Measurements from ENCODE around the gene CCR9.

Gene CCR9

GRCh38 chr3:45931496-45931895 is 45.2 kb downstream of the CCR9 start:
- H3K4me3 ChIP-seq (ENCODE audit: low read depth, low read length) = no peak overlapping the region
- no peak for DNase-seq (ENCODE audit: low read depth)
- in situ Hi-C loops (cut with HindIII; ENCODE audit: low sequenced_read_pairs) = loop anchor here (25.0 kb wide), 1 partner anchor 156 kb away; no protein-coding TSS in a partner anchor
- TF ChIP-seq, protein P1, sequence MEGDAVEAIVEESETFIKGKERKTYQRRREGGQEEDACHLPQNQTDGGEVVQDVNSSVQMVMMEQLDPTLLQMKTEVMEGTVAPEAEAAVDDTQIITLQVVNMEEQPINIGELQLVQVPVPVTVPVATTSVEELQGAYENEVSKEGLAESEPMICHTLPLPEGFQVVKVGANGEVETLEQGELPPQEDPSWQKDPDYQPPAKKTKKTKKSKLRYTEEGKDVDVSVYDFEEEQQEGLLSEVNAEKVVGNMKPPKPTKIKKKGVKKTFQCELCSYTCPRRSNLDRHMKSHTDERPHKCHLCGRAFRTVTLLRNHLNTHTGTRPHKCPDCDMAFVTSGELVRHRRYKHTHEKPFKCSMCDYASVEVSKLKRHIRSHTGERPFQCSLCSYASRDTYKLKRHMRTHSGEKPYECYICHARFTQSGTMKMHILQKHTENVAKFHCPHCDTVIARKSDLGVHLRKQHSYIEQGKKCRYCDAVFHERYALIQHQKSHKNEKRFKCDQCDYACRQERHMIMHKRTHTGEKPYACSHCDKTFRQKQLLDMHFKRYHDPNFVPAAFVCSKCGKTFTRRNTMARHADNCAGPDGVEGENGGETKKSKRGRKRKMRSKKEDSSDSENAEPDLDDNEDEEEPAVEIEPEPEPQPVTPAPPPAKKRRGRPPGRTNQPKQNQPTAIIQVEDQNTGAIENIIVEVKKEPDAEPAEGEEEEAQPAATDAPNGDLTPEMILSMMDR (IDR thresholded peaks at IDR 0.05; ENCODE audit: low read depth, low read length, missing control alignments) = no peak

DNA sequence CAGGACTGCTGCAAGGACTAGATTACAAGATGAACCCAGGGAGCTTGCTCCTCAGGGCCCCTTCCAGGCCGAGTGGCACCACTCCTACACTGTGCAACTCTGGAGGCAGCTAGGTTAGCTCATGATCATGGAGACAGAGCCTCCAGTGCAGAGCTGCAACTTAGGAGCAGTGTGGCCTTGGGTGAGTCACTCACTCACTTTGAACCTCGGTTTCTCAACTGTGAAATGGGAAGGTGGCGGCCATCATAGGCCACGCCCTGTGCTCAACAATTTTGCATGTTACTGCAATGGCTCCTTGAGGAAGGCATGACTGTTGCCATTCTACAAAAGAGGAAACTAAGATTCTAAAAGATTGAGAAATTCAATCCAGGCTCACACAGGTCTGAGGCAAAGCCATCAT is 45.8 kb downstream of the CCR9 start:
- no peak for DNase-seq (ENCODE audit: low read depth)
- TF ChIP-seq, protein P1 (IDR thresholded peaks at IDR 0.05; ENCODE audit: low read depth, low read length, missing control alignments) = no peak
- in situ Hi-C loops (cut with HindIII; ENCODE audit: low sequenced_read_pairs) = loop anchor here (25.0 kb wide), 1 partner anchor 155 kb away; no protein-coding TSS in a partner anchor
- H3K4me3 ChIP-seq (ENCODE audit: low read depth, low read length) = no peak overlapping the region

GRCh38 chr3:45933591-45933990 is 47.2 kb downstream of the CCR9 start:
- DNase-seq (ENCODE audit: low read depth) = no peak
- TF ChIP-seq, protein P1 (IDR thresholded peaks at IDR 0.05; ENCODE audit: low read depth, low read length, missing control alignments) = no peak
- H3K4me3 ChIP-seq (ENCODE audit: low read depth, low read length) = no peak overlapping the region
- in situ Hi-C loops (cut with HindIII; ENCODE audit: low sequenced_read_pairs) = loop anchor here (25.0 kb wide), 1 partner anchor 154 kb away; no protein-coding TSS in a partner anchor

GRCh38 chr3:45936261-45936660 is 49.9 kb downstream of the CCR9 start:
- TF ChIP-seq, protein P1 (IDR thresholded peaks at IDR 0.05; ENCODE audit: low read depth, low read length, missing control alignments) = no peak
- DNase-seq (ENCODE audit: low read depth) = no peak
- in situ Hi-C loops (cut with HindIII; ENCODE audit: low sequenced_read_pairs) = loop anchor here (25.0 kb wide), 1 partner anchor 151 kb away; no protein-coding TSS in a partner anchor
- H3K4me3 ChIP-seq (ENCODE audit: low read depth, low read length) = no peak overlapping the region

GRCh38 chr3:45937206-45938042 is 51.1 kb downstream of the CCR9 start:
- TF ChIP-seq, protein P1 (IDR thresholded peaks at IDR 0.05; ENCODE audit: low read depth, low read length, missing control alignments) = no peak
- H3K4me3 ChIP-seq (ENCODE audit: low read depth, low read length) = no peak overlapping the region
- in situ Hi-C loops (cut with HindIII; ENCODE audit: low sequenced_read_pairs) = loop anchor here (25.0 kb wide), 1 partner anchor 150 kb away; no protein-coding TSS in a partner anchor
- DNase-seq (ENCODE audit: low read depth) = no peak

DNA sequence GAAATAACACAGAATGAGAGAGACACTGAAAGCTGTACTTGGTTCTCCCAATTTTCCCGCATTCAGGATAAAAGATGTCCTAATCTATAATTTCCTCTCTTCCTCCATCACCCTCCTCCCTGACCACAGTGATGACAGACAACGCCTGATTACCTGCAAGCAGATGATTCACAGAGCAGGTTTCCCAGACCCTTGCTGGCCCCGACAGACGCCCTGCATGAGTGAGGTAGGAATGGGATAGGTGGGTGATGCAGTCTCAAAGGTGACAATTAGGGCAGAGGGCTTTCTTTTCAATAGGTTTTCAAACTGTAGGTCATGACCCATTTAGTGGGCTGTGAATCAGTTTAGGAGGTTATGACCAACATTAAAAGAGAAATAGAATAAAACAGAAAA is 51.7 kb downstream of the CCR9 start:
- TF ChIP-seq, protein P1 (IDR thresholded peaks at IDR 0.05; ENCODE audit: low read depth, low read length, missing control alignments) = no peak
- DNase-seq (ENCODE audit: low read depth) = no peak
- H3K4me3 ChIP-seq (ENCODE audit: low read depth, low read length) = no peak overlapping the region
- in situ Hi-C loops (cut with HindIII; ENCODE audit: low sequenced_read_pairs) = loop anchor here (25.0 kb wide), 1 partner anchor 149 kb away; no protein-coding TSS in a partner anchor

Measured in astrocyte of the cerebellum (primary cell).